ENCODE results near the gene PANK1. TPM values are rescaled to one million over a fixed set of nuclear protein-coding genes. Genes with fewer than 3 reads are reported as not detected.
A peak's percentile ranks its signal among the peaks of the same experiment; 100 is the strongest.

The PANK1 gene
- total RNA-seq, 2 experiments from 2014 or later, result 2.3 to 3.9 TPM

Small RNA genes within 50 kb of the gene (microRNA-seq; reads per million reads assigned to microRNA genes)
- gene MIR107 (ENCODE audit: borderline microRNAs expressed, borderline replicate concordance), result 343 reads per million, percentile 81 among the genes with 10 or more reads in this experiment

Other genes with a start within 250 kb of the PANK1 start
- 10 to 100 TPM; 11.7 to 12.6 TPM for gene IFIT5, start 230.7 kb downstream of the PANK1 start, total RNA-seq
- gene SLC16A12, start 109.6 kb downstream of the PANK1 start, total RNA-seq, result not detected
- 10 to 100 TPM; 58.1 to 63.2 TPM for gene KIF20B, start 56.3 kb upstream of the PANK1 start, total RNA-seq